Lung (tissue), 16 donors: ENCODE data around the gene FAM181B. TPM values are rescaled to one million over a fixed set of nuclear protein-coding genes. Genes with fewer than 3 reads are reported as not detected.
A peak's percentile ranks its signal among the peaks of the same experiment; 100 is the strongest.

Experiments used
- ATAC-seq: fragments of 200-7000 bp; cut with Tn5 transposase; one replicate; pipeline ENCODE4 v1.9.1; 2020; ENCODE audit warnings: moderate number of reproducible peaks; ENCODE audit not compliant: insufficient read depth, low FRiP score
- DNase-seq, 3 donors: peaks; one replicate each; pipeline ENCODE4 v3.0.0-alpha.2; 2013 to 2017
- H3K27ac ChIP-seq, 2 donors: one replicate each; pipeline ENCODE4 v1.5.1; 2013; ENCODE audit warnings: mild to moderate bottlenecking in 2 of 2, moderate library complexity in 2 of 2, control low read depth in 1 of 2, inconsistent platforms in 1 of 2, low read depth in 1 of 2, low read length in 1 of 2
- H3K27me3 ChIP-seq, 3 donors: one replicate each; pipeline ENCODE4 v1.5.1; 2013; ENCODE audit warnings: low read length in 2 of 3; ENCODE audit not compliant: control insufficient read depth in 3 of 3, insufficient read depth in 3 of 3
- H3K36me3 ChIP-seq, 4 donors: one replicate each; pipeline ENCODE4 v1.5.1; 2013; ENCODE audit warnings: low read length in 4 of 4, mild to moderate bottlenecking in 1 of 4, moderate library complexity in 1 of 4; ENCODE audit not compliant: control insufficient read depth in 4 of 4, insufficient read depth in 4 of 4
- H3K4me1 ChIP-seq, 5 donors: one replicate each; pipeline ENCODE4 v1.5.1; 2013; ENCODE audit warnings: low read length in 5 of 5, mild to moderate bottlenecking in 2 of 5, moderate library complexity in 1 of 5; ENCODE audit not compliant: control insufficient read depth in 5 of 5, insufficient read depth in 5 of 5
- H3K4me3 ChIP-seq: one replicate; pipeline ENCODE4 v1.5.1; 2013; ENCODE audit warnings: mild to moderate bottlenecking, control low read depth, moderate library complexity
- H3K9ac ChIP-seq, 2 donors: one replicate each; pipeline ENCODE4 v1.5.1; 2013; ENCODE audit warnings: low read length in 2 of 2, control low read depth in 1 of 2; ENCODE audit not compliant: insufficient read depth in 1 of 2
- H3K9me3 ChIP-seq, 4 donors: one replicate each; pipeline ENCODE4 v1.5.1; 2013; ENCODE audit warnings: low read length in 3 of 4, mild to moderate bottlenecking in 1 of 4, moderate library complexity in 1 of 4; ENCODE audit not compliant: control insufficient read depth in 4 of 4, insufficient read depth in 3 of 4
- WGBS, 2 donors: extraction: QIAGEN DNeasy Blood & Tissue Kit; methylation state at CpG; one replicate each; pipeline ENCODE4 v1.1.7; 2013; 5-methylcytosine and 5-hydroxymethylcytosine counted together
- long read RNA-seq, 5 donors: transcript quantifications; one replicate each; lab custom pipeline, GENCODE V29; 2026
- polyA plus RNA-seq, 2 donors: library from polyadenylated mRNA; stranded (reverse); fragments of 200-250 nt; gene quantifications; one replicate each; pipeline ENCODE4 v1.2.1, GENCODE V29; 2013
- total RNA-seq, 2 donors: library from RNA; depleted of rRNA in 1 of 2; stranded (reverse); fragments of >200 nt in 1 of 2; gene quantifications; one replicate each; pipeline ENCODE4 v1.2.1, GENCODE V29; 2014 to 2021
- TF ChIP-seq, protein P1 (sequence below): IDR thresholded peaks from 2 replicates; pipeline ENCODE4 v1.5.1; 2012; ENCODE audit warnings: mild to moderate bottlenecking; ENCODE audit errors: control extremely low read depth, extremely low read depth
- donor health status: control.
- donor health status: control.
- donor health status: Bipolar disorder and iron deficiency.
- donor health status: healthy.
- donor health status: DM: yes; HTN: yes; CAD: no.

The FAM181B gene, protein sequence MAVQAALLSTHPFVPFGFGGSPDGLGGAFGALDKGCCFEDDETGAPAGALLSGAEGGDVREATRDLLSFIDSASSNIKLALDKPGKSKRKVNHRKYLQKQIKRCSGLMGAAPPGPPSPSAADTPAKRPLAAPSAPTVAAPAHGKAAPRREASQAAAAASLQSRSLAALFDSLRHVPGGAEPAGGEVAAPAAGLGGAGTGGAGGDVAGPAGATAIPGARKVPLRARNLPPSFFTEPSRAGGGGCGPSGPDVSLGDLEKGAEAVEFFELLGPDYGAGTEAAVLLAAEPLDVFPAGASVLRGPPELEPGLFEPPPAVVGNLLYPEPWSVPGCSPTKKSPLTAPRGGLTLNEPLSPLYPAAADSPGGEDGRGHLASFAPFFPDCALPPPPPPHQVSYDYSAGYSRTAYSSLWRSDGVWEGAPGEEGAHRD
- total RNA-seq (under 1 TPM; 0.21 to 0.23 TPM), polyA plus RNA-seq (under 1 TPM; 0.02 to 0.06 TPM)
- long read RNA-seq, donor 1, partial matches to known transcripts = 0 of 1 reads
- long read RNA-seq, donor 1, other reads (novel, unspliced or antisense) = 0 of 1 reads
- long read RNA-seq, donor 2 = 0 reads
- long read RNA-seq, donor 3 = 0 reads
- long read RNA-seq, donor 4 = 0 reads
- long read RNA-seq, donor 5, partial matches to known transcripts = 0 of 2 reads
- long read RNA-seq, donor 5, other reads (novel, unspliced or antisense) = 0 of 2 reads

- peak; percentile 68 to 82 (median 75) for DNase-seq
- H3K4me3 ChIP-seq = peak within 1 kb of the TSS; percentile 44
- no peak for ATAC-seq
- H3K36me3 ChIP-seq = no peaks in the 10 kb centered on the region
- TF ChIP-seq, protein P1, sequence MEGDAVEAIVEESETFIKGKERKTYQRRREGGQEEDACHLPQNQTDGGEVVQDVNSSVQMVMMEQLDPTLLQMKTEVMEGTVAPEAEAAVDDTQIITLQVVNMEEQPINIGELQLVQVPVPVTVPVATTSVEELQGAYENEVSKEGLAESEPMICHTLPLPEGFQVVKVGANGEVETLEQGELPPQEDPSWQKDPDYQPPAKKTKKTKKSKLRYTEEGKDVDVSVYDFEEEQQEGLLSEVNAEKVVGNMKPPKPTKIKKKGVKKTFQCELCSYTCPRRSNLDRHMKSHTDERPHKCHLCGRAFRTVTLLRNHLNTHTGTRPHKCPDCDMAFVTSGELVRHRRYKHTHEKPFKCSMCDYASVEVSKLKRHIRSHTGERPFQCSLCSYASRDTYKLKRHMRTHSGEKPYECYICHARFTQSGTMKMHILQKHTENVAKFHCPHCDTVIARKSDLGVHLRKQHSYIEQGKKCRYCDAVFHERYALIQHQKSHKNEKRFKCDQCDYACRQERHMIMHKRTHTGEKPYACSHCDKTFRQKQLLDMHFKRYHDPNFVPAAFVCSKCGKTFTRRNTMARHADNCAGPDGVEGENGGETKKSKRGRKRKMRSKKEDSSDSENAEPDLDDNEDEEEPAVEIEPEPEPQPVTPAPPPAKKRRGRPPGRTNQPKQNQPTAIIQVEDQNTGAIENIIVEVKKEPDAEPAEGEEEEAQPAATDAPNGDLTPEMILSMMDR = no peak
- no peak within 1 kb of the TSS for H3K9ac ChIP-seq
- 1 to 2% methylated on average over 51 to 67 of the region's 67 CpGs for WGBS, 2 donors
- H3K9me3 ChIP-seq = peaks cover 0 to 3% (median 0%) of the 10 kb centered on the region in 4 donors
- no peak within 1 kb of the TSS for H3K27ac ChIP-seq
- peaks cover 0 to 13% (median 0%) of the 10 kb centered on the region in 5 donors for H3K4me1 ChIP-seq
- H3K27me3 ChIP-seq = peaks cover 6 to 53% (median 40%) of the 10 kb centered on the region in 3 donors
These were observed at the start of gene FAM181B for GRCh38 chr11:82733444-82734119. TSS of gene FAM181B (minus strand) at chr11:82733864. CDS start at chr11:82733729, 135 bp downstream.

DNA sequence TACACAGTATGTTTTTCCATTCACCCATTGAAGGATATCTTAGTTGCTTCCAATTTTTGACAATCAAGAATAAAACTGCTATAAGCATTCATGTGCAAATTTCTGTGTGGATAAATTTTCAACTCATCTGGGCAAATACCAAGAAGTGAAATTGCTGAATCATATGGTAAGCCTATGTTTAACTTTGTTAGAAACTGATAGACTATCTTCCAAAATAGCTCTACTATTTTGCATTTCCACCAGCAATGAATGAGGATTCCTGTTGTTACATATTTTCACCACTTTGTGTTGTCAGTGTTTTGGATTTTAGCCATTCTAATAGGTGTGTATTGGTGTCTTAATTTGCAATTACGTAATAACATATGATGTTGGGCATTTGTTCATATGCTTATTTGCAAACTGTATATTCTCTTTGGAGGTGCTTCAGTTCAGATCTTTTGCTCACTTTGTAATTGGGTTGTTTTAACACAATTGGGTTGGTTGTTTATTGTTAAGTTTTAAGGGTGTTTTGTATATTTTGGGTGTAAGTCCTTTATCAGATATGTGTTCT, 49.2 kb upstream of the FAM181B start:
- 90% methylated on average over 1 of the region's 1 CpG for WGBS, 2 donors
- Histone ChIP-seq H3K4me1 (no peaks in the 10 kb centered on the region), H3K9me3 (peaks cover 0 to 5% (median 0%) of the 10 kb centered on the region in 4 donors), H3K27ac (no peak overlapping the region), H3K9ac (no peak overlapping the region), H3K4me3 (no peak overlapping the region), H3K27me3 (no peaks in the 10 kb centered on the region), H3K36me3 (no peaks in the 10 kb centered on the region)
- TF ChIP-seq, protein P1 = no peak
- ATAC-seq (no peak), DNase-seq (no peak)

DNA sequence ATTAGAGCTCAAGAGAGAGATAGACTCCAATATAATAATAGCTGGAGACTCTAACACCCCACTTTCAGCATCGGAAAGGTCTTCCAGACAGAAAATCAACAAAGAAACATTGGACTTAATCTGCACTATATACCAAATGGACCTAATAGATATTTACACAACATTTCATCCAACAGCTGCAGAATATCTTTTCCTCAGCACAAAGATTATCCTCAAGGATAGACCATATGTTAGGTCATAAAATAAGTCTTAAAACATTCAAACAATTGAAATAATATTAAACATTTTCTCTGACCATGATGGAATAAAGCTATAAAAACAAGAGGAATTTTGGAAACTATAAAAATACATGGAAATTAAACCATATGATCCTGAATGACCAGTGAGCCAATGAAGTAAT, 45.1 kb upstream of the FAM181B start:
- Histone ChIP-seq H3K4me3 (no peak overlapping the region), H3K27ac (no peak overlapping the region), H3K9me3 (peaks cover 0 to 14% (median 1%) of the 10 kb centered on the region in 4 donors), H3K9ac (no peak overlapping the region), H3K36me3 (no peaks in the 10 kb centered on the region), H3K27me3 (no peaks in the 10 kb centered on the region), H3K4me1 (no peaks in the 10 kb centered on the region)
- ATAC-seq (no peak), DNase-seq (no peak)
- TF ChIP-seq, protein P1 = no peak
- WGBS, 2 donors = 90 to 92% methylated on average over 1 of the region's 1 CpG
